Body of pancreas (tissue), 4 donors: ENCODE measurements around the gene OTOGL. TPM values are rescaled to one million over a fixed set of nuclear protein-coding genes. Genes with fewer than 3 reads are reported as not detected.

Source experiments
- ATAC-seq: fragments of 150-250 bp; one replicate; pipeline ENCODE4 v1.9.1; 2016
- DNase-seq, 4 donors: peaks; one replicate each; pipeline ENCODE4 v3.0.0-alpha.2; 2019
- H3K27ac ChIP-seq, 4 donors: fragments of 200-600 bp; sonication (generic); 1 replicate in 3 of 4; 2 replicates in 1 of 4; pipeline versions ENCODE4 v1.5.1 to v1.6.1; 2016 to 2019; ENCODE audit warnings: mild to moderate bottlenecking in 1 of 4, mixed read lengths in 1 of 4, moderate library complexity in 1 of 4
- H3K27me3 ChIP-seq, 2 donors: fragments of 200-600 bp; sonication (generic); one replicate each; pipeline ENCODE4 v1.6.0; 2016; ENCODE audit warnings: mild to moderate bottlenecking in 1 of 2
- H3K36me3 ChIP-seq, 2 donors: fragments of 200-600 bp; sonication (generic); replicated peaks in 1 of 2; 2 replicates each; pipeline ENCODE4 v1.5.1; 2016; ENCODE audit warnings: low read depth in 2 of 2; ENCODE audit not compliant: insufficient read depth in 1 of 2
- H3K4me1 ChIP-seq: fragments of 200-600 bp; sonication (generic); one replicate; pipeline ENCODE4 v1.6.0; 2016
- H3K4me3 ChIP-seq, 2 donors: fragments of 200-600 bp; sonication (generic); 1 replicate in 1 of 2; 2 replicates in 1 of 2; pipeline ENCODE4 v1.5.1; 2016 to 2019
- H3K9me3 ChIP-seq, 3 donors: fragments of 200-600 bp; sonication (generic); 1 replicate in 2 of 3; 2 replicates in 1 of 3; pipeline ENCODE4 v1.5.1; 2016
- POLR2A ChIP-seq, 3 donors: fragments of 450-650 bp; IDR thresholded peaks; one replicate each; pipeline ENCODE4 v1.6.1; 2016; ENCODE audit warnings: antibody characterized with exemption in 3 of 3, mild to moderate bottlenecking in 2 of 3
- WGBS, 2 donors: methylation state at CpG; one replicate each; pipeline ENCODE4 v1.1.5; 2017; 5-methylcytosine and 5-hydroxymethylcytosine counted together
- intact Hi-C: fragments of 100-400 bp; cut with DNase I; formaldehyde crosslinking; loops from one replicate; pipeline ENCODE4 v1.15.1; 2023
- total RNA-seq, 2 donors: library from RNA; depleted of rRNA; stranded (reverse); fragments of >200 nt; gene quantifications; one replicate each; pipeline ENCODE4 v1.1.0, GENCODE V29; 2016
- TF ChIP-seq, protein P1 (sequence below), 7 experiments: fragments of 450-650 bp in 4 of 7; fragments of 200-600 bp in 3 of 7; sonication (generic) in 3 of 7; IDR thresholded peaks; one replicate each; pipeline ENCODE4 v1.5.1; 2016 to 2019; ENCODE audit warnings: antibody characterized with exemption in 7 of 7

OTOGL gene
- total RNA-seq, 2 donors from 2014 or later = 0.26 to 0.33 TPM

DNA sequence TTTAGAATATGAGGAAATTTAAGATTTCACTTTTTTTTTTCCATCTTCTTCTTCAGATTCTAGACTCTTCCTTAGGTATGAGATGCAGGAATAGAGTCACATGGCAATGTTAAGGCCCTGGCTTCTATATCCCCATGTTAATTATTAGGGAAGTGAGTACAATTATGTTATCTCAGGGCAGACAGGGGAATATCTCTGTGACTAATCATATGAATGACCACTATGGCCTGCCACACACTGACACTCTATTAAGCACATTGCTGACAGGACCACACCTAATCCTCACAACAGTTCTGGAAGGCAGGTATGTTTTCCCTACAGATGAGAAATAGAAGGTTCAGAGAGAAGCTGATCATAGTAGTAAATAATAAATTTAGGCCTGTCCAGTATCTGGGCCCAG, 275.3 kb downstream of the OTOGL start:
- ATAC-seq (no peak), DNase-seq (no peak)
- intact Hi-C loops = no loop called here
- TF ChIP-seq, protein P1, sequence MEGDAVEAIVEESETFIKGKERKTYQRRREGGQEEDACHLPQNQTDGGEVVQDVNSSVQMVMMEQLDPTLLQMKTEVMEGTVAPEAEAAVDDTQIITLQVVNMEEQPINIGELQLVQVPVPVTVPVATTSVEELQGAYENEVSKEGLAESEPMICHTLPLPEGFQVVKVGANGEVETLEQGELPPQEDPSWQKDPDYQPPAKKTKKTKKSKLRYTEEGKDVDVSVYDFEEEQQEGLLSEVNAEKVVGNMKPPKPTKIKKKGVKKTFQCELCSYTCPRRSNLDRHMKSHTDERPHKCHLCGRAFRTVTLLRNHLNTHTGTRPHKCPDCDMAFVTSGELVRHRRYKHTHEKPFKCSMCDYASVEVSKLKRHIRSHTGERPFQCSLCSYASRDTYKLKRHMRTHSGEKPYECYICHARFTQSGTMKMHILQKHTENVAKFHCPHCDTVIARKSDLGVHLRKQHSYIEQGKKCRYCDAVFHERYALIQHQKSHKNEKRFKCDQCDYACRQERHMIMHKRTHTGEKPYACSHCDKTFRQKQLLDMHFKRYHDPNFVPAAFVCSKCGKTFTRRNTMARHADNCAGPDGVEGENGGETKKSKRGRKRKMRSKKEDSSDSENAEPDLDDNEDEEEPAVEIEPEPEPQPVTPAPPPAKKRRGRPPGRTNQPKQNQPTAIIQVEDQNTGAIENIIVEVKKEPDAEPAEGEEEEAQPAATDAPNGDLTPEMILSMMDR (IDR thresholded peaks at IDR 0.05) = no peak
- no peak for TF ChIP-seq POLR2A (IDR thresholded peaks at IDR 0.05)
- Histone ChIP-seq H3K27me3 (no peaks in the 10 kb centered on the region), H3K27ac (no peak overlapping the region), H3K36me3 (no peaks in the 10 kb centered on the region), H3K9me3 (no peaks in the 10 kb centered on the region), H3K4me1 (no peaks in the 10 kb centered on the region), H3K4me3 (no peak overlapping the region)

DNA sequence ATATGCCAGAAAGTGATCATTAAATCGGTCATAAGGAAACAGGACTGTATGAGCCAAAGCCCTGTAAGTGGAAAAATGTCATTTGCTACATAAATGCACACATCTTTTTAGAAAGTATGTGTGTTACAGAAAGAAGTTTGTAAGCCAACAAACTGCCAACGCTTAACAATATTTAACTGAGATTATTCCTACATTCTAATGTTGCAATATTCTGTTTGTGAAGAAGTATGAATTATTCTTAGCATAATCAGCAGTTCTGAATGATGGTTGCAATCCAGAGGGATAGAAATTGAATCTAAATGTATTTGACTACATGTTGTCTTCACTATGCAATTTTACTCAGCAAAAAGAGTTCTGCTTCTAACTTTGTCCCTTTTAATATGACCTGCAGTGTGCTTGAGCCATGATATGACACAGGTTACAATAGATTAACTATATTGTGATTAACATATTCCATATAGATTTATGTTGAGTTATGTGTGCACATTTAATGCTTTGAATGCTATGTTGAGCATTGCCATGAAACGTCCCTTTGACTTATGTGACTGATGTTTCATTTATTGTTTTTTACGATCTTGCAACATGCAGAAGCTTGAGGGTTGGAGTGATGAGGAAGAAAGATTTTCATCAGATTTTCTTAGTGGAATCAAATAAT, 277.9 kb downstream of the OTOGL start:
- Histone ChIP-seq H3K27me3 (no peaks in the 10 kb centered on the region), H3K9me3 (no peaks in the 10 kb centered on the region), H3K4me1 (no peaks in the 10 kb centered on the region), H3K36me3 (no peaks in the 10 kb centered on the region), H3K27ac (no peak overlapping the region), H3K4me3 (no peak overlapping the region)
- intact Hi-C loops = no loop called here
- TF ChIP-seq, protein P1 (IDR thresholded peaks at IDR 0.05) = no peak
- no peak for TF ChIP-seq POLR2A (IDR thresholded peaks at IDR 0.05)
- ATAC-seq = no peak
- WGBS, 2 donors = 54 to 55% methylated on average over 4 of the region's 4 CpGs
- no peak for DNase-seq

DNA sequence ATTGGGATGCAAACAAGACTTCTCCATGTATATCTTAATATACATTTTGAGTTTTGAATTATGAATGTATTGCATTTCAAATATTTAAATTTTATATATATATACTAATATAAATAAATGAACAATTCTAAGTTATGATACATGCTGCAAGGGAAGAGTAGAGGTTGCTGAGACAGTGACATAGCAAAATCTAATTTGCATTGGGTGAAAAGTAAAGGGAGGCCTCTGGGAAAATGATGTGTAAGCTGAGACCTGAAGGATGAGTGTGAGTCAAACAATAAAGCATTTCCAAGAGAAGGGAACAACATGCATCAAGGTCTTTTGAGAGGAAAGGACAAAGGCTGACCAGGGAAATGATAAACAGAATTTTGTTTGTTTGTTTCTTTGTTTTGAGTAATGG, 281.8 kb downstream of the OTOGL start:
- intact Hi-C loops = no loop called here
- H3K27ac ChIP-seq = no peak overlapping the region
- H3K4me3 ChIP-seq = no peak overlapping the region
- H3K36me3 ChIP-seq = no peaks in the 10 kb centered on the region
- H3K4me1 ChIP-seq = no peaks in the 10 kb centered on the region
- no peak for DNase-seq
- no peak for ATAC-seq
- H3K9me3 ChIP-seq = no peaks in the 10 kb centered on the region
- TF ChIP-seq, protein P1 (IDR thresholded peaks at IDR 0.05) = no peak
- TF ChIP-seq POLR2A (IDR thresholded peaks at IDR 0.05) = no peak
- no peaks in the 10 kb centered on the region for H3K27me3 ChIP-seq

DNA sequence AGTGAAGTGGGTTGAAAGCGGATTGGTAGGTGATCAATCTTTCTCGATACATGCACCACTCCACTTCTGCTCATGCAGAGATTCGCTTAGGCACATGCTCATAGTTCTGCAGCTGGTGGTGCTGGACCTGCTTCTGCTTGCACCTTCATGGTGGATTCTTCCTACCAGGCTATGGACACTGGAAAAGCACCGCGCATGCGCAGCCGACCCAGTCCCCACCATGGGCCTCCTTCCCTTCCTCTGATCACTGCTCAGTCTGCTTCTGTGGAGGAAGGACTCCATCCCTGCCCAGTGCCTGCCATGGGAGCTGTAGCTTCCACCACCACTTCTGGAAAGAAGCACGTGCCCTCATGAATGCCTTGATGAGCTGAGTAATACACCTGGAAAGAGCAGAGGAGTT, 282.9 kb downstream of the OTOGL start:
- no peak overlapping the region for H3K27ac ChIP-seq
- no peaks in the 10 kb centered on the region for H3K4me1 ChIP-seq
- intact Hi-C loops = no loop called here
- ATAC-seq (no peak), DNase-seq (no peak)
- no peaks in the 10 kb centered on the region for H3K9me3 ChIP-seq
- H3K27me3 ChIP-seq = no peaks in the 10 kb centered on the region
- TF ChIP-seq, protein P1 (IDR thresholded peaks at IDR 0.05) = no peak
- TF ChIP-seq POLR2A (IDR thresholded peaks at IDR 0.05) = no peak
- no peaks in the 10 kb centered on the region for H3K36me3 ChIP-seq
- 81 to 85% methylated on average over 8 of the region's 8 CpGs for WGBS, 2 donors
- H3K4me3 ChIP-seq = no peak overlapping the region

DNA sequence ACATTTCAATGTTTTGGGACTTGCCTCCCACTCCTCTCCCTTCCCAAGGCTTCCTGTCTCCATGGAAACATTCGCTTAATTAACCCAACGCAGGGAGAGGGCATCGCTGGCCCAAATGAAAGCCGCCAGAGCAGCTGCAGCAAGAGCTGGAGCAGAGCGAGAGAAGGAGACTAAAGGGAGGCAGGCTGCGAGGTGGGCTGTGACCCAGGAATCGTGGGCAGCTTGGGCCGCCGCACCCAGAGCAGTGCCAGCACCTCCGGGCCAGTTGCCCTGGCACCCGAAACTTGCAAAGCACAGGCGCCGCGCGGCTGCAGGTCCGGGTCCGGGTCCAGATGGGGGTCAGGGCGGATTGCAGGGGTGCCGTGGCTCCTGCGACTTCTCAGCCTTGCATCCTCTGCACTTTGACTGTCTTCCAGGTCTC, 301.2 kb downstream of the OTOGL start:
- TF ChIP-seq POLR2A (IDR thresholded peaks at IDR 0.05) = no peak
- TF ChIP-seq, protein P1 (IDR thresholded peaks at IDR 0.05) = no peak
- ATAC-seq (no peak), DNase-seq (peak in 1 of 4 donors; percentile 5)
- no peaks in the 10 kb centered on the region for H3K36me3 ChIP-seq
- peaks cover 0 to 5% of the 10 kb centered on the region in 2 donors for H3K27me3 ChIP-seq
- H3K4me1 ChIP-seq = peaks cover 4% of the 10 kb centered on the region
- H3K4me3 ChIP-seq = no peak overlapping the region
- intact Hi-C loops = no loop called here
- no peaks in the 10 kb centered on the region for H3K9me3 ChIP-seq
- no peak overlapping the region for H3K27ac ChIP-seq
- 7 to 17% methylated on average over 19 to 20 of the region's 20 CpGs for WGBS, 2 donors
